ENCODE results near the gene FCRL2. TPM values are rescaled to one million over a fixed set of nuclear protein-coding genes. Genes with fewer than 3 reads are reported as not detected.

Gene FCRL2
- total and polyA plus RNA-seq, 2 experiments from 2014 or later: 0.13 TPM; not detected in 1

GRCh38 chr1:157773493-157774350 is 3.2 kb downstream of the FCRL2 start:
- no peaks in the 10 kb centered on the region for H3K9me3 ChIP-seq (ENCODE audit: low read depth)
- no peak for TF ChIP-seq EZH2phosphoT487 (IDR thresholded peaks at IDR 0.05; ENCODE audit: low read depth, severe bottlenecking, unreplicated experiment)
- peak; percentile 33 for TF ChIP-seq CTCF (IDR thresholded peaks at IDR 0.05; ENCODE audit: poor library complexity)
- no peaks in the 10 kb centered on the region for H4K20me1 ChIP-seq (ENCODE audit: insufficient read depth, poor library complexity, severe bottlenecking)
- H3K4me3 ChIP-seq: no peak overlapping the region
- H3K27ac ChIP-seq: peak overlapping the region; percentile 15
- H3K79me2 ChIP-seq: no peaks in the 10 kb centered on the region
- DNase-seq (ENCODE audit: low spot score): peak; percentile 45
- H3K4me2 ChIP-seq: no peak overlapping the region
- no peaks in the 10 kb centered on the region for H3K9me2 ChIP-seq (replicated peaks; ENCODE audit: insufficient read depth)
- H2AFZ ChIP-seq: no peak overlapping the region
- no peaks in the 10 kb centered on the region for H3K4me1 ChIP-seq (ENCODE audit: insufficient read depth)
- 14% methylated on average over 1 of the region's 1 CpG for WGBS (ENCODE audit: low lambda C conversion rate, missing lambda C conversion rate)
- no peaks in the 10 kb centered on the region for H3K36me3 ChIP-seq (replicated peaks; ENCODE audit: insufficient read depth, low read depth)
- no peaks in the 10 kb centered on the region for H3K27me3 ChIP-seq

DNA sequence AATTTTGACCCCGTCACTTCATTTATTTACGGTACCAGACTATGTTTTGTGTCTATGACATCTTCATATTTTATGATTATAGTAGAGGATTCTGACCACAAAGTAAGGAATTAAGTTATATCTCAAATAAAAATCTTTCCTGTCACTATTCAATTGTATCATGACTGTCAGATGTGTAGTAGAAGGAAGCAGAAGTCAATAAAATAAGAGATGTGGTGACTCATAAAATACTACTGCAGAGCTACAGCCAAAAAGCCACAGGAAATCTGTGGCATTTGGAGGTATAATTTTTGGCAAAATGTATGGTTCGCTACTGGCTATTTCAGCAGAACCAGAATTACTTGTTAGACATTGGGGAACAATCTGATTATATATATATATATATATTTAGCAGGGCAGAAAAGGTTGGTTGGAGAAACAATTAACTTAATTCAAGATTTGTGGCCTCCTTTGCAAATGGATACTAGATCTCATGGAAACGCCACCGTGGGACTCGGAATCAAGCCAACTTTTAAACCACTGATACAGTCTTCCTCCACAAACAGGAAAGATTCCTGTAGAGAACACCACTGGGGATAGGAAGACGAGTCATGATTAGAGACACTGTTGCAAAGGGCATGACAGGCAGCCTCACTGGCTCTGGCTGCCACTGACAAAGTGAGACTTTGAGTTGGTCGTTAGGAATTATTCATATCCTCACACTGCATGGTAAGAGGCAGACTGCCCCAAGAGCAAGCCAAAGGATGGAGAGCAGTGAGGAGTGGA is 5.1 kb downstream of the FCRL2 start:
- Histone ChIP-seq H2AFZ (no peak overlapping the region), H3K36me3 (replicated peaks; ENCODE audit: insufficient read depth, low read depth) (no peaks in the 10 kb centered on the region), H3K4me1 (ENCODE audit: insufficient read depth) (no peaks in the 10 kb centered on the region), H3K9me3 (ENCODE audit: low read depth) (no peaks in the 10 kb centered on the region), H4K20me1 (ENCODE audit: insufficient read depth, poor library complexity, severe bottlenecking) (no peaks in the 10 kb centered on the region), H3K79me2 (no peaks in the 10 kb centered on the region), H3K9me2 (replicated peaks; ENCODE audit: insufficient read depth) (no peaks in the 10 kb centered on the region), H3K27ac (no peak overlapping the region), H3K4me2 (no peak overlapping the region), H3K4me3 (no peak overlapping the region), H3K27me3 (no peaks in the 10 kb centered on the region)
- WGBS (ENCODE audit: low lambda C conversion rate, missing lambda C conversion rate): 83% methylated on average over 8 of the region's 8 CpGs
- DNase-seq (ENCODE audit: low spot score): no peak
- TF ChIP-seq EZH2 (IDR thresholded peaks at IDR 0.05; ENCODE audit: borderline replicate concordance) (no peak), CTCF (IDR thresholded peaks at IDR 0.05; ENCODE audit: poor library complexity) (no peak), EZH2phosphoT487 (IDR thresholded peaks at IDR 0.05; ENCODE audit: low read depth, severe bottlenecking, unreplicated experiment) (no peak)

DNA sequence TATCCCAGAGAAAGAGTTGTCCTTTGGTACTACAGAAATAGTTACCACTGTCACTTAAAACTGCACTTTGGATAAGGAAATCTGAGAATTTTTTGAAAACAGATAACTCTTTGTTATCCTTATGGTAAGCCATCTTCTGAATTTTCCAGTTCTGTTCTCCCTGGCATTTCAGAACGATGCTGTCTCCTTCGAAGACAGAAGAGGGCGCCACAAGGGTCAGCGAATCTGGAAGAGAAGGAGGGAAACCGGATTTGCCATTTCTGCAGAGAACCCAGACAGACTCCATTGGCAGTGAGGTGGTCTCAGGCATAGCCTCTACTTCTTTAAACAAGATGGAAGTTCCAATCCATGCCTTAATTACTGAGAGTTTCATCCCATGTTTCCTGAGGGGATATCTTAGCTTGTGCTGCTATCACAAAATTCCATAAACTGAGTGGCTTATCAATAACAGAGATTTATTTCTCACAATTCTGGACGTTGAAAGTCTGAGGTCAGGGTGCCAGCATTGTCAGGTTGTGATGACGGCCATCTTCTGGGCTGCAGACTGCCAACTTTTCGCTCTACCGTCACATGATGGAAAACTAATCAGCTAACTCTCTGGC is 6.4 kb downstream of the FCRL2 start:
- H3K9me2 ChIP-seq (replicated peaks; ENCODE audit: insufficient read depth): no peaks in the 10 kb centered on the region
- H3K36me3 ChIP-seq (replicated peaks; ENCODE audit: insufficient read depth, low read depth): no peaks in the 10 kb centered on the region
- no peak overlapping the region for H3K4me3 ChIP-seq
- H2AFZ ChIP-seq: no peak overlapping the region
- H3K79me2 ChIP-seq: no peaks in the 10 kb centered on the region
- H3K27ac ChIP-seq: no peak overlapping the region
- no peak overlapping the region for H3K4me2 ChIP-seq
- no peaks in the 10 kb centered on the region for H3K4me1 ChIP-seq (ENCODE audit: insufficient read depth)
- DNase-seq (ENCODE audit: low spot score): no peak
- H4K20me1 ChIP-seq (ENCODE audit: insufficient read depth, poor library complexity, severe bottlenecking): no peaks in the 10 kb centered on the region
- WGBS (ENCODE audit: low lambda C conversion rate, missing lambda C conversion rate): 53% methylated on average over 9 of the region's 9 CpGs
- no peaks in the 10 kb centered on the region for H3K9me3 ChIP-seq (ENCODE audit: low read depth)
- TF ChIP-seq EZH2 (IDR thresholded peaks at IDR 0.05; ENCODE audit: borderline replicate concordance) (no peak), CTCF (IDR thresholded peaks at IDR 0.05; ENCODE audit: poor library complexity) (peak; percentile 22), EZH2phosphoT487 (IDR thresholded peaks at IDR 0.05; ENCODE audit: low read depth, severe bottlenecking, unreplicated experiment) (no peak)
- no peaks in the 10 kb centered on the region for H3K27me3 ChIP-seq
